Fibroblast of mammary gland (primary cell): ENCODE data around the gene MTA2.
"Not testable (repeated sequence)": the region's sequence is repeated elsewhere in the genome, so short reads cannot be mapped to it uniquely, and the experiment has no call there.

Experiments
- DNase-seq: peaks from one replicate; pipeline ENCODE4 v3.0.0-alpha.2; 2010; ENCODE audit warnings: low read depth
- H3K4me3 ChIP-seq: 2 replicates; pipeline ENCODE4 v1.5.1; 2011; ENCODE audit warnings: low read depth, mild to moderate bottlenecking, low read length, moderate library complexity; ENCODE audit not compliant: control insufficient read depth
- CTCF ChIP-seq: conservative IDR thresholded peaks from 2 replicates; pipeline ENCODE4 v1.5.1; 2011; ENCODE audit warnings: low read depth, low read length, inconsistent platforms; ENCODE audit not compliant: control insufficient read depth, insufficient read depth

The MTA2 gene

GRCh38 chr11:62552485-62553079, 49.1 kb downstream of the MTA2 start:
- peak; percentile 82 for DNase-seq
- TF ChIP-seq CTCF, result no peak
- H3K4me3 ChIP-seq, result peak overlapping the region; percentile 37

- not testable (repeated sequence) for DNase-seq, H3K4me3 ChIP-seq
These were observed 51.2 kb downstream of the MTA2 start for GRCh38 chr11:62550478-62550877.

GRCh38 chr11:62548545-62549335, 52.9 kb downstream of the MTA2 start:
- TF ChIP-seq CTCF, result no peak
- DNase-seq, result no peak
- H3K4me3 ChIP-seq, result no peak overlapping the region

GRCh38 chr11:62547691-62548281, 53.9 kb downstream of the MTA2 start:
- H3K4me3 ChIP-seq, result peak overlapping the region; percentile 98
- no peak for TF ChIP-seq CTCF

GRCh38 chr11:62546929-62547625, 54.6 kb downstream of the MTA2 start:
- H3K4me3 ChIP-seq, result peak overlapping the region; percentile 98
- no peak for TF ChIP-seq CTCF

More at GRCh38 chr11:62547691-62548281, 53.9 kb downstream of the MTA2 start:
- no peak for DNase-seq

GRCh38 chr11:62546244-62546928, 55.3 kb downstream of the MTA2 start, which contains the start of gene AHNAK:
Gene AHNAK, minus strand, starts transcription at chr11:62546806. Its CDS starts 10,708 bp downstream, at chr11:62536098.
- no peak for DNase-seq
- H3K4me3 ChIP-seq, result peak within 1 kb of the TSS; percentile 98
- no peak for TF ChIP-seq CTCF

More at GRCh38 chr11:62546929-62547625, 54.6 kb downstream of the MTA2 start:
- peak; percentile 64 for DNase-seq
